CD4-positive, alpha-beta T cell treated with Interferon alpha-2 for 1 hour (primary cell): Measurements from ENCODE around the gene H2AZ1.

ENCODE experiments used
- DNase-seq, 2 donors: peaks; one replicate each; pipeline ENCODE4 v3.0.0-alpha.2; 2020 to 2022

Gene H2AZ1

GRCh38 chr4:99945718-99946355 lies 4.2 kb downstream of the H2AZ1 start:
- no peak for DNase-seq

DNA sequence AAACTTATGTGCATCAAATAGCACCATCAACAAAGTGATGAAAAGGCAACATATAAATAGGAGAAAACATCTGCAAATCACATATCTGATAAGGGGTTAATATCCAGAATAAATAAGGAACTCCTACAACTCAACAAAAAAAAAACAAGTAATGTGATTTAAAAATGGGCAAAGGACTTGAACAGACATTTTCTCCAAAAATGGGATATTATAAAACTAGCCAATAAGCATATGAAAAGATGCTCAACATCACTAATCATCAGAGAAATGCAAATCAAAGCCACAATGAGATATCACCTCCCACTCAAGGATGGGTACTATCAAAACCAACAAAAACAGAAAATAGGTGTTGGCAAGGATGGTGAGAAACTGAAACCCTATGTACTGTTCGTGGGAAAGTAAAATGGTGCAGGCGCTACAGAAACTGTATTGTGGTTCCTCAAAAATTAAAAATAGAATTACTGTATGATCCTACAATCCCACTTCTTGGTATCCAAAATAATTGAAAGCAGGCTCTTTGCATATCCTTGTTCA lies 6.1 kb downstream of the H2AZ1 start:
- peak in 1 of 2 donors; percentile 30 for DNase-seq

DNA sequence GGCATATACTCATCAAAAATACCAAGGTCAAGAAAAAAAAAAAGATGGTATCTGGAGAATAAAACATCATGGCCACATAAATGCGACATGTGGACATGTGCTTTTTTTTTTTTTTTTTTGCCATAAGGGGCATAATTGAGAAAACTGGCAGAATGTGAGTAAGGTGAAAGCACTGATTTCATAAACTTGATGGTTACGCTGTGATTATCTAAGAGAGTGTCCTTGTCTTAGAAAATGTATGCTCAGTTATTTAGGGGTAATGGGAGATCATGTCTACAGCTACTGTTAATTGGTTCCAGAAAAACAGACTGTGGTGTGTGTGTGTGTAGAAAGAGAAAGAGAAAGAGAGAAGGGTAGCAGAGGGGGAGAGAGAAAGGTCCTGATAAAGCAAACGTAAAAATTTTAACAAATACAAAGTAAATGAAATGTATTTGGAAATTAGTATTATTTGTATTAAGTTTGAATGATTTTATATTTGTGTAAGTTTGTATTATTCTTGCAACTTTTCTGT lies 11.8 kb downstream of the H2AZ1 start:
- no peak for DNase-seq

DNA sequence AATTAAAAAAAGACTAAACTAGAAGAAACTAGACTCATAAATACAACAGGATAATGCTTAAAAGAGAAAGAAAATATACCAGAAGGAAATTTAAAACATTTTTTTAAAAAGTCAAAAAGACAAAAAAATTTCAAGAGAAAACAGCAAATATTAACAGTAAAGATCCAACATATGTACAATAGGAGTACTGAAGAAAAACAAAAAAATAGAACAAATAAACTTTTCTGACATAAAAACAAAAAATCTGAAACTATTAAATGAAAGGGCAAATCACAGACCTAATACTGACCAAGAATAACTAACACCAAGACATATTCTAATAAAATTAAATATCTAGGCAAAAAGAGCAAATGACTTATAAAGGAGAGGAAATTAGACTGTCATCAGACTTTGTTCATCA lies 15.2 kb downstream of the H2AZ1 start:
- no peak for DNase-seq

GRCh38 chr4:99927566-99927965 lies 22.5 kb downstream of the H2AZ1 start:
- no peak for DNase-seq

GRCh38 chr4:99921174-99921573 lies 28.9 kb downstream of the H2AZ1 start:
- peak in 1 of 2 donors; percentile 34 for DNase-seq

GRCh38 chr4:99918656-99919055 lies 31.4 kb downstream of the H2AZ1 start:
- no peak for DNase-seq

- DNase-seq = no peak
These were observed 32.5 kb downstream of the H2AZ1 start for GRCh38 chr4:99917575-99917974.

DNA sequence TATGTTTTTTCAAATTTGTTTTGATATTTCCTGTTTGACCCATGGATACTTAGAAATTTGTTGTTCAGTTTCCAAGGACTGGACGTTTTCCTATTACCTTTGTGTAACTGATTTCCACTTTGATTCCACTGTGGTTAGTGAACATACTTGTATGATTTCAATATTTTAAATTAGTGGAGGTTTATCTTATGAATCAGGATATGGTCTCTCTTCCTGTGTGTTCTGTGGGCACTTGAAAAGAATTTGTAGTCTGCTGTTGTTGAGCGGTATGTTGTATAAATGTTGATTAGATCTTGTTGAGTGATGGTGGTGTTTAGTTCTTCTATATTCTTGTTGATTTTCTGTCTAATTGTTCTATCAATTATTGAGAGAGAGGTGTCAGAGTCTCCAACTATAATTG lies 34.6 kb downstream of the H2AZ1 start:
- no peak for DNase-seq
